Gastrocnemius medialis (tissue), 4 donors: ENCODE data around the gene CAMTA1. TPM values are rescaled to one million over a fixed set of nuclear protein-coding genes. Genes with fewer than 3 reads are reported as not detected.

ENCODE experiments used
- ATAC-seq, 2 donors: fragments of 150-250 bp; one replicate each; pipeline ENCODE4 v1.9.1; 2016
- DNase-seq, 2 donors: peaks; one replicate each; pipeline ENCODE4 v3.0.0-alpha.2; 2019
- H3K27ac ChIP-seq, 4 donors: fragments of 200-600 bp; sonication (generic); 1 replicate in 1 of 4; 2 replicates in 3 of 4; pipeline ENCODE4 v1.5.1; 2016 to 2018; ENCODE audit warnings: mild to moderate bottlenecking in 2 of 4, moderate library complexity in 1 of 4
- H3K27me3 ChIP-seq, 3 donors: fragments of 200-600 bp; sonication (generic) in 2 of 3; 1 replicate in 1 of 3; 2 replicates in 2 of 3; pipeline versions ENCODE4 v1.5.1 to v1.6.0; 2016 to 2019; ENCODE audit warnings: mild to moderate bottlenecking in 1 of 3, moderate library complexity in 1 of 3
- H3K36me3 ChIP-seq, 2 donors: fragments of 200-600 bp; sonication (generic) in 1 of 2; one replicate each; pipeline ENCODE4 v1.5.1; 2017 to 2018
- H3K4me1 ChIP-seq, 2 donors: fragments of 200-600 bp; sonication (generic) in 1 of 2; one replicate each; pipeline ENCODE4 v1.5.1; 2016 to 2017; ENCODE audit warnings: mild to moderate bottlenecking in 2 of 2
- H3K4me3 ChIP-seq, 4 donors: fragments of 200-600 bp; sonication (generic) in 3 of 4; 1 replicate in 1 of 4; 2 replicates in 3 of 4; pipeline ENCODE4 v1.5.1; 2016 to 2019; ENCODE audit warnings: mild to moderate bottlenecking in 2 of 4
- H3K9me3 ChIP-seq, 3 donors: fragments of 200-600 bp; sonication (generic) in 2 of 3; 1 replicate in 1 of 3; 2 replicates in 2 of 3; pipeline ENCODE4 v1.5.1; 2016 to 2019
- CTCF ChIP-seq, 5 experiments: fragments of 450-650 bp in 3 of 5; fragments of 200-600 bp in 2 of 5; sonication (generic) in 2 of 5; IDR thresholded peaks in 4 of 5; conservative IDR thresholded peaks in 1 of 5; 1 replicate in 4 of 5; 2 replicates in 1 of 5; pipeline ENCODE4 v1.5.1; 2016 to 2019; ENCODE audit warnings: antibody characterized with exemption in 5 of 5, mild to moderate bottlenecking in 3 of 5, moderate library complexity in 3 of 5
- POLR2A ChIP-seq, 2 donors: fragments of 450-650 bp; IDR thresholded peaks; one replicate each; pipeline ENCODE4 v1.6.1; 2017; ENCODE audit warnings: antibody characterized with exemption in 2 of 2, mild to moderate bottlenecking in 2 of 2, moderate library complexity in 2 of 2
- in situ Hi-C, 4 donors: fragments of 200-750 bp; cut with MboI; loops; one replicate each; pipeline versions ENCODE4 v1.15.0 to v1.8.0; 2017; ENCODE audit warnings: low sequenced_read_pairs in 4 of 4
- intact Hi-C: fragments of 100-400 bp; cut with DNase I; formaldehyde crosslinking; loops from one replicate; pipeline ENCODE4 v1.15.1; 2023; ENCODE audit warnings: low total_unique reads
- total RNA-seq, 4 donors: library from RNA; depleted of rRNA; stranded (reverse); fragments of >200 nt; gene quantifications; one replicate each; pipeline versions ENCODE4 v1.1.0 to v1.2.3, GENCODE V29; 2016

The CAMTA1 gene
- total RNA-seq, 4 donors from 2014 or later: 60.5 to 113 (median 70.4) TPM

- DNase-seq (no peak), ATAC-seq (no peak)
- TF ChIP-seq POLR2A (IDR thresholded peaks at IDR 0.05) (no peak), CTCF (IDR thresholded peaks at IDR 0.05 in 4 of 5, conservative IDR thresholded peaks at IDR 0.05 in 1 of 5) (no peak)
- Histone ChIP-seq H3K27ac (no peak overlapping the region), H3K27me3 (no peaks in the 10 kb centered on the region), H3K4me1 (no peaks in the 10 kb centered on the region), H3K4me3 (no peak overlapping the region), H3K36me3 (no peaks in the 10 kb centered on the region), H3K9me3 (no peaks in the 10 kb centered on the region)
- in situ Hi-C loops: loop anchor here in 3 of 4 donors (5.0 kb wide), 2 partner anchors 82 to 87 kb away; no protein-coding TSS in a partner anchor
- intact Hi-C loops: no loop called here
Observed at GRCh38 chr1:7754234-7754633, 969.0 kb downstream of the CAMTA1 start.

- ATAC-seq (no peak), DNase-seq (no peak)
- Histone ChIP-seq H3K36me3 (no peaks in the 10 kb centered on the region), H3K27ac (no peak overlapping the region), H3K4me3 (no peak overlapping the region), H3K9me3 (no peaks in the 10 kb centered on the region), H3K4me1 (no peaks in the 10 kb centered on the region), H3K27me3 (no peaks in the 10 kb centered on the region)
- intact Hi-C loops: no loop called here
- TF ChIP-seq POLR2A (IDR thresholded peaks at IDR 0.05): no peak
- TF ChIP-seq CTCF (IDR thresholded peaks at IDR 0.05 in 4 of 5, conservative IDR thresholded peaks at IDR 0.05 in 1 of 5): no peak
- in situ Hi-C loops: no loop called here
Observed at GRCh38 chr1:7755448-7755847, 970.2 kb downstream of the CAMTA1 start.

DNA sequence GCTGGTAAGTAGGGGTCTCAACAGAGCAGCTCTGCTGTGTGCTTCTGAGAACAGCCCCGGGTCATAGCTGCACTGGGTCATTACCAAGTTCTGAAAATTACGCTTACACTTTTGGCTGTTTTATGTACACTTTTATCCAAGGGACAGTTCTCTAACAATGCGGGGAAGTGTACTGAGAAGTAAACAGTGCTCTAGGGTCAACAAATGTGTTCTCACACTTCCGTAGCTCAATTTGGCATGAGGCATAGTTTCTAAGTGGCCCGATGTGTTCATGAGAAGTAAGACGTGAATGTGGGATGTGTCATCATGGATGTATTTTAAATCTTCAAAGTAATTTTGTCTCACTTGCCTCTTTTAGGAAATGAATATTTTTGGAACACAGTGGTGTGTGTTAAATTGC, 975.0 kb downstream of the CAMTA1 start:
- Histone ChIP-seq H3K9me3 (no peaks in the 10 kb centered on the region), H3K4me1 (no peaks in the 10 kb centered on the region), H3K27ac (peak overlapping the region; percentile 12 to 50 (median 32)), H3K36me3 (no peaks in the 10 kb centered on the region), H3K27me3 (no peaks in the 10 kb centered on the region), H3K4me3 (no peak overlapping the region)
- DNase-seq: no peak
- peak in 1 of 2 donors; percentile 39 for ATAC-seq
- TF ChIP-seq CTCF (IDR thresholded peaks at IDR 0.05 in 4 of 5, conservative IDR thresholded peaks at IDR 0.05 in 1 of 5) (no peak), POLR2A (IDR thresholded peaks at IDR 0.05) (no peak)
- in situ Hi-C loops: no loop called here
- intact Hi-C loops: no loop called here

- intact Hi-C loops: no loop called here
- H3K27ac ChIP-seq: peak overlapping the region in 2 of 4 donors; percentile 29 to 47
- no peak for ATAC-seq
- H3K4me3 ChIP-seq: no peak overlapping the region
- H3K36me3 ChIP-seq: no peaks in the 10 kb centered on the region
- H3K27me3 ChIP-seq: no peaks in the 10 kb centered on the region
- no peaks in the 10 kb centered on the region for H3K4me1 ChIP-seq
- DNase-seq: no peak
- in situ Hi-C loops: no loop called here
- H3K9me3 ChIP-seq: no peaks in the 10 kb centered on the region
- TF ChIP-seq POLR2A (IDR thresholded peaks at IDR 0.05) (no peak), CTCF (IDR thresholded peaks at IDR 0.05 in 4 of 5, conservative IDR thresholded peaks at IDR 0.05 in 1 of 5) (no peak)
Observed at GRCh38 chr1:7761103-7761502, 975.8 kb downstream of the CAMTA1 start.

DNA sequence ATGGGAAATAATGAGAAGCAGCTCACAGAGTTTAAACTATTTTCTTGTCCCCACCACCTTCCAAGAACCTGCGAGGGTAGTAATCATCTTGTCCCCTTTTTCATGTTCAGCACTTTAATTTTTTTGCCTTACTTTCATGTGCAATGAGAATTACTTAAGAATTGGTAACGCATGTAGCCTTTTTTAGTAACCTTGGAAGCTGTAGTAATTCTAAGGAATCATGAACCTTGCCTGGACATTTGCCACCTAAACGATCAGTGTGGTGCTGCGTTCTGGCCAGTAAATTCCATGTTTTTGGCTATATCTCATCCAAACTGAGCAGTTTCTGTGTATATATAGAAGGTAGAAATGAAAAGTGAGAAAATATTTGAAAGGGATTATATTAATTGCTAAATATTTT, 981.9 kb downstream of the CAMTA1 start:
- Histone ChIP-seq H3K27me3 (no peaks in the 10 kb centered on the region), H3K4me1 (peaks cover 2 to 4% of the 10 kb centered on the region in 2 donors), H3K4me3 (no peak overlapping the region), H3K27ac (no peak overlapping the region), H3K9me3 (no peaks in the 10 kb centered on the region), H3K36me3 (no peaks in the 10 kb centered on the region)
- no peak for DNase-seq
- intact Hi-C loops: no loop called here
- no peak for ATAC-seq
- in situ Hi-C loops: no loop called here
- TF ChIP-seq POLR2A (IDR thresholded peaks at IDR 0.05) (no peak), CTCF (IDR thresholded peaks at IDR 0.05 in 4 of 5, conservative IDR thresholded peaks at IDR 0.05 in 1 of 5) (no peak)
